Panc1 (cell line): Measurements from ENCODE around the gene SLC35A3.

Source experiments
- CTCF ChIP-seq: fragments of 450-650 bp; IDR thresholded peaks from 2 replicates; pipeline ENCODE4 v1.5.1; 2017; ENCODE audit warnings: mild to moderate bottlenecking
- POLR2AphosphoS5 ChIP-seq: IDR thresholded peaks from 2 replicates; pipeline ENCODE4 v1.6.1; 2012; ENCODE audit warnings: mild to moderate bottlenecking, low read depth, low read length, moderate library complexity
- REST ChIP-seq, 2 experiments: IDR thresholded peaks; 2 replicates each; pipeline ENCODE4 v1.6.1; 2011 to 2012; ENCODE audit warnings: low read depth in 2 of 2, control low read depth in 1 of 2, low read length in 1 of 2, mild to moderate bottlenecking in 1 of 2, moderate library complexity in 1 of 2; ENCODE audit not compliant: insufficient read depth in 1 of 2
- SIN3A ChIP-seq: IDR thresholded peaks from 2 replicates; pipeline ENCODE4 v1.6.1; 2012; ENCODE audit warnings: low read depth, mild to moderate bottlenecking, low read length, moderate library complexity, borderline replicate concordance; ENCODE audit not compliant: insufficient read depth
- TCF7L2 ChIP-seq: IDR thresholded peaks from 2 replicates; pipeline ENCODE4 v1.6.1; 2011; ENCODE audit warnings: mild to moderate bottlenecking, low read depth, low read length, inconsistent platforms

DNA sequence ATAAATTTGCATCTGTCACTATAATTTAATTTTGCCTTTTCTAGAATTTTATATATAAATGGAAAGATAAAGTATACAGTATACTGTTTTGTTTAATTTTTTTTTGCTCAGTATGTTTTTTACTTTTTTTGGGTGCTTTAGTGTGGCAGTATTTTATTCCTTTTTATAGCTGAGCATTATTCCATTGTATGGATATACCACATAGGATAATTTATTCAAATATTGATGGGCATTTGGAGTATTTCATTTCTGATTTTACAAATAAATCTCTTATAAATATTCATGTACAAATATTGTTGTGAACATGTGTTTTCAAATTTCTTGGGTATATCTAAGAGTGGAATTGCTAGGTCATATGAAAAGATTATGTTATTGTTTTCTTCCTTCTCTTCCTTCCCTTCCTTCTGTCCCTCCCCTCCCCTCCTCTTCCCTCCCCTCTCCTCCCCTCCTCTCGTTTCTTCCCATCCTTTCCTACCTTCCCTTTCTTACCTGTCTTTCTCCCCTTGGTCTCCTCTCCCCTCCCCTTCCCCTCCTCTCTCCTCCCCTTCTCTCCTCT lies 18.5 kb downstream of the SLC35A3 start:
- TF ChIP-seq POLR2AphosphoS5, result no peak
- TF ChIP-seq CTCF, result no peak
- TF ChIP-seq TCF7L2, result no peak
- TF ChIP-seq REST (IDR thresholded peaks at IDR 0.05; ENCODE audit: insufficient read depth in 1 of 2, low read depth in 2 of 2, low read length in 1 of 2), result no peak
- no peak for TF ChIP-seq SIN3A
